ENCODE results near the gene PMS2.

DNA sequence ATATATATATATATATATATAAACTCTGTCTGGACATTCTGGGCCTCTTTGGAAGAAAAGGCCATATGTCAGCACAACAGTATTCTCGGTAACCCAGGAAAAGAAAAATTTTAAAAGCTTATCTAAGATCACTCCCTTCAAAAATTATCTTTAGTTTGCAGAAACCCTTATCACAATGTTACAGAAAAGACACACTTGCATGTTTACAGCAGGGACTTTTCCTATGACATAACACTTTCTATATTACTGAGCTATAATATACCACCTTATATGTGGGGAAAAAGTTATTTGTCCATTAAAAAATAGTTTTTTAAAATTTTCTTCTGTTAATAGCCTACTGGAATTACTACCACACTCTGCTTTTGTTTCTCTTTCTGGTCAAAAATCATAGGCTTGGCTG is 47.8 kb upstream of the PMS2 start:
- TF ChIP-seq POLR2A (IDR thresholded peaks at IDR 0.05), result no peak
- TF ChIP-seq, protein P1, sequence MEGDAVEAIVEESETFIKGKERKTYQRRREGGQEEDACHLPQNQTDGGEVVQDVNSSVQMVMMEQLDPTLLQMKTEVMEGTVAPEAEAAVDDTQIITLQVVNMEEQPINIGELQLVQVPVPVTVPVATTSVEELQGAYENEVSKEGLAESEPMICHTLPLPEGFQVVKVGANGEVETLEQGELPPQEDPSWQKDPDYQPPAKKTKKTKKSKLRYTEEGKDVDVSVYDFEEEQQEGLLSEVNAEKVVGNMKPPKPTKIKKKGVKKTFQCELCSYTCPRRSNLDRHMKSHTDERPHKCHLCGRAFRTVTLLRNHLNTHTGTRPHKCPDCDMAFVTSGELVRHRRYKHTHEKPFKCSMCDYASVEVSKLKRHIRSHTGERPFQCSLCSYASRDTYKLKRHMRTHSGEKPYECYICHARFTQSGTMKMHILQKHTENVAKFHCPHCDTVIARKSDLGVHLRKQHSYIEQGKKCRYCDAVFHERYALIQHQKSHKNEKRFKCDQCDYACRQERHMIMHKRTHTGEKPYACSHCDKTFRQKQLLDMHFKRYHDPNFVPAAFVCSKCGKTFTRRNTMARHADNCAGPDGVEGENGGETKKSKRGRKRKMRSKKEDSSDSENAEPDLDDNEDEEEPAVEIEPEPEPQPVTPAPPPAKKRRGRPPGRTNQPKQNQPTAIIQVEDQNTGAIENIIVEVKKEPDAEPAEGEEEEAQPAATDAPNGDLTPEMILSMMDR (IDR thresholded peaks at IDR 0.05), result no peak

All from prostate gland (tissue), 2 donors.